Measurements from ENCODE around the gene RD3L. TPM values are rescaled to one million over a fixed set of nuclear protein-coding genes. Genes with fewer than 3 reads are reported as not detected.
"Not testable (repeated sequence)": the region's sequence is repeated elsewhere in the genome, so short reads cannot be mapped to it uniquely, and the experiment has no call there.

The RD3L gene
- polyA plus RNA-seq, 1 donor (not counting 4 experiments of a cell fraction or from before 2014, with no cell fraction given) = not detected

DNA sequence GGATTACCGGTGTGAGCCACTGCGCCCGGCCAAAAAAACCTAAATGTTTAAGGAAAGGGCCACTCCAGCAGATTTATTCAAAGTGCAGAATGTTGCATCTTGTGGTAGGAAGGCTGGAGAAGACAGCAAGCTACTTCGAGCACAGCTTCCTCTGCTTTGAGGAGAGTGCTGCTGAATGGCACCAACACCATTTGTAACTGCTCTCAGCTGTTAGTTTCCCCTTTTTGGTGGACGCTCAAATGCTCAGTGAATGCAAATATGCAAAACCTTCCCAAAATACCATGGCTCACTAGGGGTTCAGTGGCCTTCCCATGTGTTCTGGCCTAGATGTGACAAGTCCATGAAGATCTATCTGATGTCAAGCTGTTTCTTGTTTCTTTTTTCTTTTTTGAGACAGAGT is 17.0 kb downstream of the RD3L start:
- no peak overlapping the region for H3K4me2 ChIP-seq (ENCODE audit: control insufficient read depth, extremely low read depth, insufficient read depth, low read depth, low read length)
- DNase-seq (ENCODE audit: low read depth, low spot score) = no peak
- H3K9me3 ChIP-seq (ENCODE audit: control insufficient read depth, low read depth, low read length) = no peaks in the 10 kb centered on the region
- dilution Hi-C loops (cut with MboI; ENCODE audit: extremely low pct_ligation_motif_present, low sequenced_read_pairs) = no loop called here
- H4K20me1 ChIP-seq (ENCODE audit: control insufficient read depth, extremely low read depth, insufficient read depth, low read length) = no peaks in the 10 kb centered on the region
- no peak overlapping the region for H3K27ac ChIP-seq (ENCODE audit: control insufficient read depth, insufficient read depth, low read length)
- H3K4me1 ChIP-seq (ENCODE audit: control insufficient read depth, extremely low read depth, insufficient read depth, low read length) = peaks cover 4% of the 10 kb centered on the region
- no peaks in the 10 kb centered on the region for H3K9me1 ChIP-seq (ENCODE audit: control insufficient read depth, extremely low read depth, insufficient read depth, low read length)
- no peak for FAIRE-seq
- H3K79me2 ChIP-seq (ENCODE audit: control insufficient read depth, insufficient read depth, low read length) = peaks cover 10% of the 10 kb centered on the region
- H2AFZ ChIP-seq (ENCODE audit: control insufficient read depth, low read length) = no peak overlapping the region
- TF ChIP-seq, protein P1, sequence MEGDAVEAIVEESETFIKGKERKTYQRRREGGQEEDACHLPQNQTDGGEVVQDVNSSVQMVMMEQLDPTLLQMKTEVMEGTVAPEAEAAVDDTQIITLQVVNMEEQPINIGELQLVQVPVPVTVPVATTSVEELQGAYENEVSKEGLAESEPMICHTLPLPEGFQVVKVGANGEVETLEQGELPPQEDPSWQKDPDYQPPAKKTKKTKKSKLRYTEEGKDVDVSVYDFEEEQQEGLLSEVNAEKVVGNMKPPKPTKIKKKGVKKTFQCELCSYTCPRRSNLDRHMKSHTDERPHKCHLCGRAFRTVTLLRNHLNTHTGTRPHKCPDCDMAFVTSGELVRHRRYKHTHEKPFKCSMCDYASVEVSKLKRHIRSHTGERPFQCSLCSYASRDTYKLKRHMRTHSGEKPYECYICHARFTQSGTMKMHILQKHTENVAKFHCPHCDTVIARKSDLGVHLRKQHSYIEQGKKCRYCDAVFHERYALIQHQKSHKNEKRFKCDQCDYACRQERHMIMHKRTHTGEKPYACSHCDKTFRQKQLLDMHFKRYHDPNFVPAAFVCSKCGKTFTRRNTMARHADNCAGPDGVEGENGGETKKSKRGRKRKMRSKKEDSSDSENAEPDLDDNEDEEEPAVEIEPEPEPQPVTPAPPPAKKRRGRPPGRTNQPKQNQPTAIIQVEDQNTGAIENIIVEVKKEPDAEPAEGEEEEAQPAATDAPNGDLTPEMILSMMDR (optimal IDR thresholded peaks at IDR 0.05 in 1 of 3, IDR thresholded peaks at IDR 0.05 in 1 of 3, conservative IDR thresholded peaks at IDR 0.05 in 1 of 3; ENCODE audit: extremely low read depth in 1 of 3, insufficient read depth in 2 of 3, low read length in 3 of 3) = no peak
- no peak for TF ChIP-seq EZH2 (IDR thresholded peaks at IDR 0.05; ENCODE audit: low read length)
- H3K36me3 ChIP-seq (ENCODE audit: control insufficient read depth in 2 of 2, extremely low read depth in 1 of 2, insufficient read depth in 2 of 2, low read length in 2 of 2) = no peaks in the 10 kb centered on the region
- H3K4me3 ChIP-seq (ENCODE audit: control insufficient read depth in 2 of 3, extremely low read depth in 1 of 3, insufficient read depth in 2 of 3, low read depth in 1 of 3, low read length in 3 of 3) = no peak overlapping the region
- no peak overlapping the region for H3K9ac ChIP-seq (ENCODE audit: control insufficient read depth, extremely low read depth, insufficient read depth, low read length)
- H3K27me3 ChIP-seq (ENCODE audit: control insufficient read depth, extremely low read depth, insufficient read depth, low read length) = no peaks in the 10 kb centered on the region

DNA sequence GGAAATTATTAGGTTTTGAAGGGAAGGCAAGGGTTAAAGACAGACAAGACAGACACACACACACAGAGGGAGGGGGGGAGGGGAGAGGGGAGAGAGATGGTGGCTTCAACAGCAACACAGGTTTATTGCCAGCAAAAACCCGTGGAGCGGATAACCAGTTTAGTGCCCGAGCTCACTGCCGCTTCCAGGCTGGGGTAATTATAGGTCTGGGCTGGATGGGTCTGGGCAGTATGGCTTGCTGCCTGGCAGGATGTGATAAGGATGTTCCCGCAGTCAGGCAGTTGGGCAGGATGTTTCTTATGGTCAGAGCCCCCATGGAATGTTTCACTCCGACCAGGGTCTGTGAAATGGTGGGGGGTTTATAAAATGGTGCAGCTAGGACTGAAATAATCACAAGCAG is 18.5 kb downstream of the RD3L start:
- FAIRE-seq = no peak
- Histone ChIP-seq H3K27me3 (ENCODE audit: control insufficient read depth, extremely low read depth, insufficient read depth, low read length) (no peaks in the 10 kb centered on the region), H3K27ac (ENCODE audit: control insufficient read depth, insufficient read depth, low read length) (no peak overlapping the region), H3K4me3 (ENCODE audit: control insufficient read depth in 2 of 3, extremely low read depth in 1 of 3, insufficient read depth in 2 of 3, low read depth in 1 of 3, low read length in 3 of 3) (no peak overlapping the region), H3K4me2 (ENCODE audit: control insufficient read depth, extremely low read depth, insufficient read depth, low read depth, low read length) (no peak overlapping the region), H3K4me1 (ENCODE audit: control insufficient read depth, extremely low read depth, insufficient read depth, low read length) (peaks cover 5% of the 10 kb centered on the region), H3K36me3 (ENCODE audit: control insufficient read depth in 2 of 2, extremely low read depth in 1 of 2, insufficient read depth in 2 of 2, low read length in 2 of 2) (no peaks in the 10 kb centered on the region), H3K9me3 (ENCODE audit: control insufficient read depth, low read depth, low read length) (no peaks in the 10 kb centered on the region), H3K79me2 (ENCODE audit: control insufficient read depth, insufficient read depth, low read length) (peaks cover 24% of the 10 kb centered on the region), H4K20me1 (ENCODE audit: control insufficient read depth, extremely low read depth, insufficient read depth, low read length) (no peaks in the 10 kb centered on the region), H3K9me1 (ENCODE audit: control insufficient read depth, extremely low read depth, insufficient read depth, low read length) (no peaks in the 10 kb centered on the region), H3K9ac (ENCODE audit: control insufficient read depth, extremely low read depth, insufficient read depth, low read length) (no peak overlapping the region), H2AFZ (ENCODE audit: control insufficient read depth, low read length) (no peak overlapping the region)
- DNase-seq (ENCODE audit: low read depth, low spot score) = no peak
- TF ChIP-seq EZH2 (IDR thresholded peaks at IDR 0.05; ENCODE audit: low read length) = no peak
- TF ChIP-seq, protein P1 (optimal IDR thresholded peaks at IDR 0.05 in 1 of 3, IDR thresholded peaks at IDR 0.05 in 1 of 3, conservative IDR thresholded peaks at IDR 0.05 in 1 of 3; ENCODE audit: extremely low read depth in 1 of 3, insufficient read depth in 2 of 3, low read length in 3 of 3) = no peak
- dilution Hi-C loops (cut with MboI; ENCODE audit: extremely low pct_ligation_motif_present, low sequenced_read_pairs) = no loop called here

DNA sequence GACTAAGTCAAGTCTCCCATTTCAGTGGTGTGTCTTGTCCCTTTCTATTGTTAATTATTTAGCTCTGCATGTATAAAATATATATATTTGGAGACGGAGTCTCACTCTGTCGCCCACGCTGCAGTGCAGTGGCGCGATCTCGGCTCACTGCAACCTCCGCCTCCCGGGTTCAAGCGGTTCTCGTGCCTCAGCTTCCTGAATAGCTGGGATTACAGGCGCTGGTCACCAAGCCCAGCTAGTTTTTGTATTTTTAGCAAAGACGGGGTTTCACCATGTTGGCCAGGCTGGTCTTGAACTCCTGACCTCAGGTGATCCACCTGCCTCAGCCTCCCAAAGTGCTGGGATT is 20.5 kb downstream of the RD3L start:
- Histone ChIP-seq H3K4me2 (ENCODE audit: control insufficient read depth, extremely low read depth, insufficient read depth, low read depth, low read length) (peak overlapping the region; percentile 65), H3K27ac (ENCODE audit: control insufficient read depth, insufficient read depth, low read length) (peak overlapping the region; percentile 39), H3K9ac (ENCODE audit: control insufficient read depth, extremely low read depth, insufficient read depth, low read length) (peak overlapping the region; percentile 98), H2AFZ (ENCODE audit: control insufficient read depth, low read length) (peak overlapping the region; percentile 72), H3K4me3 (ENCODE audit: control insufficient read depth in 2 of 3, extremely low read depth in 1 of 3, insufficient read depth in 2 of 3, low read depth in 1 of 3, low read length in 3 of 3) (peak overlapping the region in 1 of 3 experiments; percentile 100), H3K79me2 (ENCODE audit: control insufficient read depth, insufficient read depth, low read length) (peaks cover 41% of the 10 kb centered on the region)
- DNase-seq (ENCODE audit: low read depth, low spot score); dilution Hi-C loops (cut with MboI; ENCODE audit: extremely low pct_ligation_motif_present, low sequenced_read_pairs); H3K9me3 ChIP-seq (ENCODE audit: control insufficient read depth, low read depth, low read length); H3K4me1 ChIP-seq (ENCODE audit: control insufficient read depth, extremely low read depth, insufficient read depth, low read length); H4K20me1 ChIP-seq (ENCODE audit: control insufficient read depth, extremely low read depth, insufficient read depth, low read length); H3K36me3 ChIP-seq (ENCODE audit: control insufficient read depth in 2 of 2, extremely low read depth in 1 of 2, insufficient read depth in 2 of 2, low read length in 2 of 2); H3K27me3 ChIP-seq (ENCODE audit: control insufficient read depth, extremely low read depth, insufficient read depth, low read length); H3K9me1 ChIP-seq (ENCODE audit: control insufficient read depth, extremely low read depth, insufficient read depth, low read length); FAIRE-seq: not testable (repeated sequence)

Measured in keratinocyte (primary cell).